A673 (cell line): ENCODE data around the gene GRIFIN. TPM values are rescaled to one million over a fixed set of nuclear protein-coding genes. Genes with fewer than 3 reads are reported as not detected.

ENCODE experiments used
- BruUV-seq: library from RNA; stranded (reverse); fragments of 400-500 nt; replicated peaks from 2 replicates; lab custom pipeline; 2021; lab: Mats Ljungman, UMichigan
- CTCF ChIA-PET: fragments of 300-600 bp; sonication (Branson Sonifier 250); formaldehyde crosslinking; loops from one replicate; lab custom pipeline; 2022; ENCODE audit warnings: antibody characterized with exemption; lab: Charles Lee
- POLR2A ChIA-PET: fragments of 300-600 bp; sonication (Branson Sonifier 250); formaldehyde crosslinking; loops from one replicate; lab custom pipeline; 2022; ENCODE audit warnings: antibody characterized with exemption; ENCODE audit not compliant: low non-redundant PET; lab: Charles Lee
- DNase-seq: peaks from one replicate; pipeline ENCODE4 v3.0.0-alpha.2; 2015; ENCODE audit warnings: low spot score
- H3K27ac ChIP-seq: fragments of 200-600 bp; sonication (generic); 2 replicates; pipeline ENCODE4 v1.5.1; 2016; ENCODE audit warnings: mixed run types, low read depth, mild to moderate bottlenecking, mixed read lengths, antibody characterized with exemption, low read length; ENCODE audit not compliant: poor library complexity, severe bottlenecking
- H3K27me3 ChIP-seq: fragments of 200-600 bp; sonication (generic); replicated peaks from 2 replicates; pipeline ENCODE4 v1.6.1; 2017; ENCODE audit warnings: mixed run types, low read depth, mild to moderate bottlenecking, mixed read lengths, antibody characterized with exemption, low read length; ENCODE audit not compliant: insufficient read depth, poor library complexity
- H3K36me3 ChIP-seq: fragments of 200-600 bp; sonication (generic); 2 replicates; pipeline ENCODE4 v1.6.1; 2016; ENCODE audit warnings: mixed run types, mild to moderate bottlenecking, mixed read lengths, antibody characterized with exemption, low read length; ENCODE audit not compliant: insufficient read depth, poor library complexity, severe bottlenecking
- H3K4me1 ChIP-seq: fragments of 200-600 bp; sonication (generic); 2 replicates; pipeline ENCODE4 v1.6.1; 2017; ENCODE audit warnings: mixed run types, mild to moderate bottlenecking, mixed read lengths, antibody characterized with exemption, low read length; ENCODE audit not compliant: insufficient read depth, poor library complexity, severe bottlenecking
- H3K4me3 ChIP-seq: fragments of 200-600 bp; sonication (generic); 2 replicates; pipeline ENCODE4 v1.5.1; 2016; ENCODE audit warnings: low read depth, mixed run types, mild to moderate bottlenecking, mixed read lengths, low read length; ENCODE audit not compliant: poor library complexity, severe bottlenecking
- H3K9me3 ChIP-seq: fragments of 200-600 bp; sonication (generic); 2 replicates; pipeline ENCODE4 v1.6.1; 2016; ENCODE audit warnings: mixed run types, low read depth, mild to moderate bottlenecking, mixed read lengths, antibody characterized with exemption, low read length; ENCODE audit not compliant: poor library complexity, severe bottlenecking
- CTCF ChIP-seq: fragments of 300-800, 200-600 bp; sonication (generic); conservative IDR thresholded peaks from 2 replicates; pipeline ENCODE4 v1.5.1; 2017; ENCODE audit warnings: low read depth, mild to moderate bottlenecking, antibody characterized with exemption, low read length, moderate library complexity, mixed read lengths
- EZH2 ChIP-seq: fragments of 200-600 bp; sonication (generic); IDR thresholded peaks from 2 replicates; pipeline ENCODE4 v1.6.1; 2017; ENCODE audit warnings: borderline replicate concordance, low read depth, mild to moderate bottlenecking, mixed read lengths, antibody characterized with exemption, low read length; ENCODE audit not compliant: poor library complexity, severe bottlenecking
- intact Hi-C: fragments of 100-400 bp; cut with micrococcal nuclease; formaldehyde crosslinking; loops from one replicate; pipeline ENCODE4 v1.10.0; 2022; ENCODE audit not compliant: unreplicated experiment
- total RNA-seq: library from RNA; stranded (reverse); gene quantifications from 2 replicates; pipeline ENCODE4 v1.2.3, GENCODE V29; 2021

GRIFIN gene
- total RNA-seq, 1 experiment from 2014 or later, result not detected

- ChIA-PET POLR2A (no interaction called here), CTCF (no interaction called here)
- BruUV-seq, result no TSS peak
- Histone ChIP-seq H3K4me3 (no peak overlapping the region), H3K27me3 (no peaks in the 10 kb centered on the region), H3K36me3 (no peaks in the 10 kb centered on the region), H3K4me1 (peaks cover 10% of the 10 kb centered on the region), H3K27ac (no peak overlapping the region), H3K9me3 (no peaks in the 10 kb centered on the region)
- no peak for TF ChIP-seq CTCF
- no peak for TF ChIP-seq EZH2
- no peak for DNase-seq
- intact Hi-C loops, result no loop called here
These were observed 2.0 kb downstream of the GRIFIN start for GRCh38 chr7:2474224-2474623.

- no peak overlapping the region for H3K4me3 ChIP-seq
- H3K9me3 ChIP-seq, result no peaks in the 10 kb centered on the region
- peaks cover 10% of the 10 kb centered on the region for H3K4me1 ChIP-seq
- DNase-seq, result no peak
- H3K36me3 ChIP-seq, result no peaks in the 10 kb centered on the region
- POLR2A ChIA-PET, result no interaction called here
- intact Hi-C loops, result no loop called here
- CTCF ChIA-PET, result no interaction called here
- no TSS peak for BruUV-seq
- no peak overlapping the region for H3K27ac ChIP-seq
- H3K27me3 ChIP-seq, result no peaks in the 10 kb centered on the region
- no peak for TF ChIP-seq CTCF
- TF ChIP-seq EZH2, result no peak
These were observed 2.6 kb downstream of the GRIFIN start for GRCh38 chr7:2473496-2474180.

GRCh38 chr7:2472739-2473138, 3.5 kb downstream of the GRIFIN start:
- no TSS peak for BruUV-seq
- H3K9me3 ChIP-seq, result no peaks in the 10 kb centered on the region
- H3K4me1 ChIP-seq, result peaks cover 10% of the 10 kb centered on the region
- ChIA-PET CTCF (interaction anchor here (0.7 kb wide), 1 partner anchor 555 kb away, joined by 5 read pairs; no protein-coding TSS in a partner anchor), POLR2A (no interaction called here)
- H3K27me3 ChIP-seq, result no peaks in the 10 kb centered on the region
- H3K4me3 ChIP-seq, result no peak overlapping the region
- H3K27ac ChIP-seq, result no peak overlapping the region
- intact Hi-C loops, result no loop called here
- H3K36me3 ChIP-seq, result no peaks in the 10 kb centered on the region
- DNase-seq, result peak; percentile 52
- TF ChIP-seq EZH2 (no peak), CTCF (no peak)
